Thyroid gland (tissue), 4 donors: ENCODE data around the gene KCTD1. TPM values are rescaled to one million over a fixed set of nuclear protein-coding genes. Genes with fewer than 3 reads are reported as not detected.

Experiments
- DNase-seq, 2 donors: peaks; one replicate each; pipeline ENCODE4 v3.0.0-alpha.2; 2019
- H3K27ac ChIP-seq, 3 donors: fragments of 200-600 bp; sonication (generic); 1 replicate in 2 of 3; 2 replicates in 1 of 3; pipeline ENCODE4 v1.5.1; 2016 to 2019; ENCODE audit warnings: mild to moderate bottlenecking in 1 of 3, moderate library complexity in 1 of 3
- H3K27me3 ChIP-seq: fragments of 200-600 bp; sonication (generic); one replicate; pipeline ENCODE4 v1.5.1; 2019
- H3K36me3 ChIP-seq, 2 donors: fragments of 200-600 bp; sonication (generic); one replicate each; pipeline ENCODE4 v1.5.1; 2016 to 2019
- H3K4me1 ChIP-seq, 2 donors: fragments of 200-600 bp; sonication (generic); one replicate each; pipeline ENCODE4 v1.5.1; 2017 to 2019
- H3K4me3 ChIP-seq, 3 donors: fragments of 200-600 bp; sonication (generic); replicated peaks in 1 of 3; 1 replicate in 2 of 3; 2 replicates in 1 of 3; pipeline ENCODE4 v1.5.1; 2016; ENCODE audit warnings: mild to moderate bottlenecking in 1 of 3
- H3K9me3 ChIP-seq: fragments of 200-600 bp; sonication (generic); one replicate; pipeline ENCODE4 v1.5.1; 2017
- CTCF ChIP-seq, 6 experiments: fragments of 200-600 bp in 3 of 6; fragments of 450-650 bp in 3 of 6; sonication (generic) in 3 of 6; IDR thresholded peaks; one replicate each; pipeline ENCODE4 v1.5.1; 2016 to 2019; ENCODE audit warnings: antibody characterized with exemption in 6 of 6, mild to moderate bottlenecking in 2 of 6, inconsistent platforms in 1 of 6, moderate library complexity in 1 of 6
- POLR2A ChIP-seq, 2 donors: fragments of 450-650 bp; IDR thresholded peaks; one replicate each; pipeline ENCODE4 v1.6.1; 2017; ENCODE audit warnings: antibody characterized with exemption in 2 of 2, mild to moderate bottlenecking in 2 of 2, moderate library complexity in 1 of 2
- WGBS, 2 donors: methylation state at CpG; one replicate each; pipeline ENCODE4 v1.1.5; 2017; 5-methylcytosine and 5-hydroxymethylcytosine counted together
- intact Hi-C: fragments of 100-400 bp; cut with DNase I; formaldehyde crosslinking; loops from one replicate; pipeline ENCODE4 v1.15.1; 2023
- total RNA-seq, 4 donors: library from RNA; depleted of rRNA; stranded (reverse); fragments of >200 nt; gene quantifications; one replicate each; pipeline ENCODE4 v1.2.3, GENCODE V29; 2016

Gene KCTD1
- total RNA-seq, 4 donors from 2014 or later: 25.9 to 66.0 (median 34.2) TPM

- H3K36me3 ChIP-seq: no peaks in the 10 kb centered on the region
- no peak for DNase-seq
- H3K9me3 ChIP-seq: no peaks in the 10 kb centered on the region
- TF ChIP-seq POLR2A (IDR thresholded peaks at IDR 0.05) (no peak), CTCF (IDR thresholded peaks at IDR 0.05) (no peak)
- intact Hi-C loops: no loop called here
- no peaks in the 10 kb centered on the region for H3K4me1 ChIP-seq
- H3K27ac ChIP-seq: no peak overlapping the region
- no peak overlapping the region for H3K4me3 ChIP-seq
- WGBS, 2 donors: 92 to 95% methylated on average over 4 of the region's 4 CpGs
- H3K27me3 ChIP-seq: no peaks in the 10 kb centered on the region
These were observed 11.7 kb downstream of the KCTD1 start for GRCh38 chr18:26536664-26537063.

DNA sequence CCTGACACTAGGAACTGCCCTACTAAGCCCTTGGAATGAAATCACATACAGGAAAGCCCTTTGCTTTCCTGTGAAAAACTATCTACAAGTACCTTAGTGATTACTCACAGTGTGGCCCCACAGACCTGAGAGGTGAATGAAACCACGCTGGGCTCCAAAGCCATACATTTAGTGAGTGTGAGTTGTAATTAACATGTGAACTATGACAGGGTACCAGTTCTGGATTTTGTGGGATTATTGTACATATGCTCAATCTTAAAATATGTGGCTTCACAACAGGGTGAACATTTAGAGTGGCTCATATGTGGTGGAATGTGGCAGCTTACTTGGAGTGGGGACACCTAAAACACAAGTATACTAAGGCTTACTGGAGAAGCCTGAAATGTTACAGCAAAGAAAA is 12.3 kb downstream of the KCTD1 start:
- Histone ChIP-seq H3K27ac (no peak overlapping the region), H3K4me1 (no peaks in the 10 kb centered on the region), H3K9me3 (no peaks in the 10 kb centered on the region), H3K27me3 (no peaks in the 10 kb centered on the region), H3K36me3 (no peaks in the 10 kb centered on the region), H3K4me3 (no peak overlapping the region)
- DNase-seq: no peak
- WGBS, 2 donors: 86 to 100% methylated on average over 1 of the region's 1 CpG
- intact Hi-C loops: no loop called here
- TF ChIP-seq CTCF (IDR thresholded peaks at IDR 0.05): no peak
- TF ChIP-seq POLR2A (IDR thresholded peaks at IDR 0.05): no peak

GRCh38 chr18:26535630-26536029 is 12.7 kb downstream of the KCTD1 start:
- TF ChIP-seq CTCF (IDR thresholded peaks at IDR 0.05) (no peak), POLR2A (IDR thresholded peaks at IDR 0.05) (no peak)
- no peak overlapping the region for H3K27ac ChIP-seq
- no peak for DNase-seq
- no peaks in the 10 kb centered on the region for H3K27me3 ChIP-seq
- H3K9me3 ChIP-seq: no peaks in the 10 kb centered on the region
- no peaks in the 10 kb centered on the region for H3K4me1 ChIP-seq
- H3K36me3 ChIP-seq: no peaks in the 10 kb centered on the region
- H3K4me3 ChIP-seq: no peak overlapping the region
- intact Hi-C loops: no loop called here

GRCh38 chr18:26532367-26533340 is 15.7 kb downstream of the KCTD1 start:
- Histone ChIP-seq H3K4me1 (no peaks in the 10 kb centered on the region), H3K27ac (no peak overlapping the region), H3K27me3 (no peaks in the 10 kb centered on the region), H3K4me3 (no peak overlapping the region), H3K9me3 (no peaks in the 10 kb centered on the region), H3K36me3 (no peaks in the 10 kb centered on the region)
- intact Hi-C loops: no loop called here
- WGBS, 2 donors: 88 to 92% methylated on average over 9 of the region's 9 CpGs
- DNase-seq: no peak
- TF ChIP-seq CTCF (IDR thresholded peaks at IDR 0.05) (no peak), POLR2A (IDR thresholded peaks at IDR 0.05) (no peak)

DNA sequence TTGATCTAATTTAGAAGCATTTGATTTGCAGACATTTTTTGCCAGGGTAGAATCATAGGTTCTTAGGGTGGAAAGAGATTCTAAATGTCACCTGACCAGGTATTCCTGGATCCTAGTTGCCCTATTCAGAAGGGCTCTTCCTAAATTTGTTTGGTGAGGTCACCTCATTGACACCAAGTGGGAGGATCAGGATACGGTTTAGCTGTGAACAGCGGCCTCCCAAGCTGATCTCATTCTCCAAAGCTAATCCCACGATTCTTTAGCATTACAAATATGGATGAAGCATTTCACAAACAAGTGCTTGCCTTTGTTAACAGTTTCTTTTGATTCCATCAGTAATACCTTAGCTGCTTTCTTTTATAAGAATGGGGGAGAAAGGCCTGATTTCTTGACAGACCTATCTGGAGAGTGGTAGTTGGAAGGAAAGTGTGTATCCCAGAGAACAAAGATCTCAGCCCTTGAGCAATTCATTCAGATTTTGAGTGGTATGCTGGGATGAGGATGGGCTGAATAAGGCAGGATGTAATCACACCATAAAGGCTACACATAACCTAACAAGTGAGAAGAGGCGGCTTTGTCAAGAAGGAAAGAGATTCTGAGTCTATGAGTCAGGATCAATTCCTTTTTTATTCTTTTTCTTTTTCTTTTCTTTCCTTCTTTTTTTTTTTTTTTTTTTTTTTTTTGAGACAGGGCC is 16.6 kb downstream of the KCTD1 start:
- Histone ChIP-seq H3K4me3 (no peak overlapping the region), H3K4me1 (peaks cover 0 to 4% of the 10 kb centered on the region in 2 donors), H3K36me3 (no peaks in the 10 kb centered on the region), H3K9me3 (no peaks in the 10 kb centered on the region), H3K27me3 (no peaks in the 10 kb centered on the region), H3K27ac (no peak overlapping the region)
- DNase-seq: no peak
- 66 to 76% methylated on average over 4 of the region's 4 CpGs for WGBS, 2 donors
- TF ChIP-seq POLR2A (IDR thresholded peaks at IDR 0.05) (no peak), CTCF (IDR thresholded peaks at IDR 0.05) (no peak)
- intact Hi-C loops: no loop called here
